ENCODE data around the gene FXYD3. TPM values are rescaled to one million over a fixed set of nuclear protein-coding genes. Genes with fewer than 3 reads are reported as not detected.

FXYD3 gene
- total and polyA plus RNA-seq, 2 experiments from 2014 or later = 225 to 542 TPM

GRCh38 chr19:35085947-35086346 is 29.7 kb upstream of the FXYD3 start:
- Histone ChIP-seq H3K9me3 (ENCODE audit: low read depth) (no peaks in the 10 kb centered on the region), H3K27ac (no peak overlapping the region), H3K36me3 (replicated peaks; ENCODE audit: insufficient read depth, low read depth) (no peaks in the 10 kb centered on the region), H3K4me1 (ENCODE audit: insufficient read depth) (peaks cover 7% of the 10 kb centered on the region), H3K4me3 (no peak overlapping the region), H2AFZ (no peak overlapping the region), H3K4me2 (no peak overlapping the region), H4K20me1 (ENCODE audit: insufficient read depth, poor library complexity, severe bottlenecking) (no peaks in the 10 kb centered on the region), H3K27me3 (no peaks in the 10 kb centered on the region), H3K79me2 (no peaks in the 10 kb centered on the region), H3K9me2 (replicated peaks; ENCODE audit: insufficient read depth) (no peaks in the 10 kb centered on the region)
- no peak for DNase-seq (ENCODE audit: low spot score)
- TF ChIP-seq EZH2 (IDR thresholded peaks at IDR 0.05; ENCODE audit: borderline replicate concordance) (no peak), EZH2phosphoT487 (IDR thresholded peaks at IDR 0.05; ENCODE audit: low read depth, severe bottlenecking, unreplicated experiment) (no peak), CTCF (IDR thresholded peaks at IDR 0.05; ENCODE audit: poor library complexity) (no peak)
- WGBS (ENCODE audit: low lambda C conversion rate, missing lambda C conversion rate) = 71% methylated on average over 6 of the region's 6 CpGs

- Histone ChIP-seq H3K79me2 (no peaks in the 10 kb centered on the region), H3K9me3 (ENCODE audit: low read depth) (no peaks in the 10 kb centered on the region), H3K27ac (no peak overlapping the region), H4K20me1 (ENCODE audit: insufficient read depth, poor library complexity, severe bottlenecking) (no peaks in the 10 kb centered on the region), H3K4me3 (no peak overlapping the region), H2AFZ (no peak overlapping the region), H3K4me1 (ENCODE audit: insufficient read depth) (peaks cover 7% of the 10 kb centered on the region), H3K36me3 (replicated peaks; ENCODE audit: insufficient read depth, low read depth) (no peaks in the 10 kb centered on the region), H3K9me2 (replicated peaks; ENCODE audit: insufficient read depth) (no peaks in the 10 kb centered on the region), H3K27me3 (no peaks in the 10 kb centered on the region), H3K4me2 (no peak overlapping the region)
- 88% methylated on average over 8 of the region's 8 CpGs for WGBS (ENCODE audit: low lambda C conversion rate, missing lambda C conversion rate)
- DNase-seq (ENCODE audit: low spot score) = no peak
- TF ChIP-seq EZH2 (IDR thresholded peaks at IDR 0.05; ENCODE audit: borderline replicate concordance) = no peak
- TF ChIP-seq CTCF (IDR thresholded peaks at IDR 0.05; ENCODE audit: poor library complexity) = no peak
- TF ChIP-seq EZH2phosphoT487 (IDR thresholded peaks at IDR 0.05; ENCODE audit: low read depth, severe bottlenecking, unreplicated experiment) = no peak
These were observed 29.2 kb upstream of the FXYD3 start for GRCh38 chr19:35086455-35086854.

GRCh38 chr19:35087393-35087792 is 28.2 kb upstream of the FXYD3 start:
- Histone ChIP-seq H2AFZ (no peak overlapping the region), H3K4me2 (no peak overlapping the region), H3K9me2 (replicated peaks; ENCODE audit: insufficient read depth) (no peaks in the 10 kb centered on the region), H3K27me3 (no peaks in the 10 kb centered on the region), H3K9me3 (ENCODE audit: low read depth) (no peaks in the 10 kb centered on the region), H4K20me1 (ENCODE audit: insufficient read depth, poor library complexity, severe bottlenecking) (no peaks in the 10 kb centered on the region), H3K4me3 (no peak overlapping the region), H3K79me2 (no peaks in the 10 kb centered on the region), H3K36me3 (replicated peaks; ENCODE audit: insufficient read depth, low read depth) (no peaks in the 10 kb centered on the region), H3K27ac (no peak overlapping the region), H3K4me1 (ENCODE audit: insufficient read depth) (peaks cover 7% of the 10 kb centered on the region)
- TF ChIP-seq EZH2 (IDR thresholded peaks at IDR 0.05; ENCODE audit: borderline replicate concordance) (no peak), EZH2phosphoT487 (IDR thresholded peaks at IDR 0.05; ENCODE audit: low read depth, severe bottlenecking, unreplicated experiment) (no peak), CTCF (IDR thresholded peaks at IDR 0.05; ENCODE audit: poor library complexity) (no peak)
- no peak for DNase-seq (ENCODE audit: low spot score)
